Measurements from ENCODE around the gene TYSND1.
"Not testable (repeated sequence)": the region's sequence is repeated elsewhere in the genome, so short reads cannot be mapped to it uniquely, and the experiment has no call there.

The TYSND1 gene

GRCh38 chr10:70162892-70163201 is 16.3 kb upstream of the TYSND1 start:
- no peak for DNase-seq

- DNase-seq: no peak
Observed at GRCh38 chr10:70162151-70162891, 15.8 kb upstream of the TYSND1 start.

- no peak for DNase-seq
Observed at GRCh38 chr10:70160798-70161197, 14.3 kb upstream of the TYSND1 start.

- DNase-seq: not testable (repeated sequence)
Observed at GRCh38 chr10:70159366-70159765, 12.9 kb upstream of the TYSND1 start.

GRCh38 chr10:70158113-70158512 is 11.6 kb upstream of the TYSND1 start:
- no peak for DNase-seq

GRCh38 chr10:70155255-70155838 is 8.8 kb upstream of the TYSND1 start:
- no peak for DNase-seq

GRCh38 chr10:70148516-70148915 is 2.0 kb upstream of the TYSND1 start:
- no peak for DNase-seq

- no peak for DNase-seq
Observed at GRCh38 chr10:70147259-70147625, 742 bp upstream of the TYSND1 start.

GRCh38 chr10:70145666-70146488 is 623 bp downstream of the TYSND1 start:
- DNase-seq: peak; percentile 38 to 86 (median 74)

GRCh38 chr10:70145166-70145665 is 1.3 kb downstream of the TYSND1 start:
- no peak for DNase-seq

GRCh38 chr10:70144372-70145110 is 2.0 kb downstream of the TYSND1 start:
- no peak for DNase-seq

GRCh38 chr10:70142555-70142954 is 3.9 kb downstream of the TYSND1 start:
- no peak for DNase-seq

GRCh38 chr10:70140297-70140696 is 6.2 kb downstream of the TYSND1 start:
- DNase-seq: no peak

GRCh38 chr10:70139997-70140250 is 6.6 kb downstream of the TYSND1 start:
- DNase-seq: no peak

GRCh38 chr10:70139151-70139996 is 7.1 kb downstream of the TYSND1 start:
- DNase-seq: no peak

GRCh38 chr10:70137927-70138883 is 8.3 kb downstream of the TYSND1 start:
- DNase-seq: no peak

GRCh38 chr10:70137135-70137534 is 9.4 kb downstream of the TYSND1 start:
- no peak for DNase-seq

- DNase-seq: no peak
Observed at GRCh38 chr10:70135684-70136083, 10.8 kb downstream of the TYSND1 start.

GRCh38 chr10:70135046-70135445 is 11.5 kb downstream of the TYSND1 start:
- no peak for DNase-seq

GRCh38 chr10:70132098-70133029 is 14.1 kb downstream of the TYSND1 start, which contains the start of gene AIFM2:
Gene AIFM2 (minus strand): TSS chr10:70132825. CDS start chr10:70124084, 8,741 bp downstream.
- DNase-seq: peak in 2 of 3 experiments; percentile 66 to 68

Data from NCI-H1417 (cell line).